GM19467 (cell line): ENCODE data around the gene TNNI3K.

Experiments
- ATAC-seq: cut with Tn5 transposase; IDR thresholded peaks from one replicate; pipeline ENCODE4 v1.9.1; 2021; ENCODE audit warnings: mild to moderate bottlenecking, moderate library complexity; ENCODE audit not compliant: unreplicated experiment

TNNI3K gene

DNA sequence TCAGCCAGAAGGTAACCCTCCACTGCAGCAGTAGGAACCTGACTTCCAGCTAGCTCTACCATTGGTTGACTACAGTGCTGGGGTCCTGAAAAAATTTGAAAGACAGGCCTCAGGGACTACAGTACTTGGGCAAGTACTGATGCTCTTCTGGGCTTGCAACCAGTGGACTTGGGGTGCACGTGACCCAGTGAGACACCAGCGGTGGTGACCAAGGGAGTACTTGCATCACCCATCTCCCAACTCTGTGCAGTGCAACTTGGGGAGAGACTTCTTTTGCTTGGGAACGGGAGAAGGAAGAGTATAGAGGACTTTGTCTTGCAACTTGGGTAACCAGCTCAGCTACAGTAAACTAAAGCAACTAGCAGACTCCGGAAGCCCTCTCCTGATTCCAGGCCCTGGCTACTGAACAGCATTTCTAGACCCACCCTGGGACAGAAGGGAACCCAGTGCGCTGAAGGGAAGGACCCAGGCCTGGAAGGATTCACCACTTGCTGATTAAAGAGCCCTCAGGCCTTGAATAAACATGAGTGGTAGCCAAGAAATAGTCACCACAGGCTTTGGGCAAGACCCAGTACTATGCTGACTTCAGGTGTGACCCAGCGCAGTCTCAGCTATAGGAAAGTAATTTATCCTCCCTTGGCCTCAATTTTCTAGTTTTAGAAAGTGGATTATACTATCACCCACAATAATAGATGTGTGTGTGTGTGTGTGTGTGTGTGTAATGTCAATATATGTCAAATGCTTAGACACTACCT lies 45.6 kb downstream of the TNNI3K start:
- no peak for ATAC-seq

DNA sequence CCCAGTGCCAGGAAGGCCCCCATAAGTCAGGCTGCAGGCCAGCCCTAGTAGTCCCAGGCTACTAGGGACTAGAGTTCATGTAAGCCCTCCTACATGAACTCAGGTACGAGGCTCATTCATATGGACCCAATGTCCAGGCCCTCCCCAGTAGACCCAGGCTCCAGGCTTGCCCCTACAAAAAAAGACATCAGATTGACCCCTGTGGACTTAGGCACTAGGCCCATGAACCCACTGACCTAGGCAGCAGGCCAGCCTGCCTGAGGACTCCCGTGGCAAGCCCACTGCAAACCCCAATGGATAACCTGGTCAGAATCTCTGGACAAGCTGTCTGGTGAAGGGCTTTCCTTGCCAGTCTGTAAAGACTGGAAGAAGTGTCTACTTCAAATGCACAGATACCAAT lies 51.2 kb downstream of the TNNI3K start:
- ATAC-seq, result no peak

DNA sequence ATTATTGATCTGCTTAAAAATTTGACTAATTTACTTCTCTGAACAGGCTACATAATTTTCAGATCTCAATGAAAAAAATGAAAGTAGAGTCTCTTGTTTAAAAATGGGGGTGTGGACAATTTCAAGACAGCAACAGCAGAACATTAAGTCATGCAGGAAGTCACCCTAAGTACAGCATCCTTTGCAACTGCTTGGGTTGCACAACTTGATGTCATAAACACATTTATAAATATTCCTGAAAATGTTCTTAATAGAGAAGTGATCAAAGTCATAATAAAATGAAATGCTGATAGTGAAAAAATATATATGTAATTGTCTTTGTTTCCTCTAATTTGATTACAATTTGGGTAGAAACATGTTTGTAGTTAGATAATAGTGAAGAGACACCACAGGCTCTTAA lies 79.3 kb downstream of the TNNI3K start:
- ATAC-seq, result no peak

DNA sequence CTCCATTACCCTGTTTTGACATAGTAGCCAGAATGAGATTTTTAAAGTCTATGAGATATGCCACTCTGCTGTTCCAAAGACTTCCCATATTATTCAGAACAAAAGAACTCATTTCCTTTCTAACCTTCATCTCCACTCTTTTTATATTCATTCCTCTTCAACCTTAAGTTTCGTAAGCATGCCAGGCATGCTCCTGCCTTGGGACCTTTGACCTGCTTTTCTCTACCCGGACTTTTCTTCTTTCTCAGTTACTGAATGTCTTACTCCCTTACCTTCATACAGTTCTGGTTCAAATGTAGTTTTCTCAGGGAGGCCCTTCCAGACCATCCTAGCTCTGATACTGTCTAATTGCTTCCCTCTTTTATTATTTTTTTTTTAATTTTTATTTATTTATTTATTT lies 81.1 kb downstream of the TNNI3K start:
- no peak for ATAC-seq

DNA sequence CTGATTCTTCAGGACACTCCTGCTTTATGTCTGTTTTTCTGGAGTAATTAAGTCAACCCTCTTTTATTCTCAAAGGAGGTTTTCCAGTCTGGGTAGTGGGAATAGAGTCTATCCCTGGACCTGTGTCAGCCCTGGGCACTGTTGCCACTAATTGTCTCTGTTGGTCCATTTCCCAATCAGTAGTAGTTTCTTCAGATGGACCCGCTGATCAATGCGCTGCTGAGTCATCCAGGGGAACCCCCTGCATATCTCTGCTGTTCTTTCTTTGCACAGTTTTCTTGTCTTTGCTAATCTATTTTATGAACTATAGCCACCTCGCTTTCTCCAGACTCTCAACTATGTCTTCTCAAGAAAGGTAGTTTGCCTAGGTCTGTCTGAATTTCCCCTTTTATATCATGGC lies 82.5 kb downstream of the TNNI3K start:
- ATAC-seq, result no peak

DNA sequence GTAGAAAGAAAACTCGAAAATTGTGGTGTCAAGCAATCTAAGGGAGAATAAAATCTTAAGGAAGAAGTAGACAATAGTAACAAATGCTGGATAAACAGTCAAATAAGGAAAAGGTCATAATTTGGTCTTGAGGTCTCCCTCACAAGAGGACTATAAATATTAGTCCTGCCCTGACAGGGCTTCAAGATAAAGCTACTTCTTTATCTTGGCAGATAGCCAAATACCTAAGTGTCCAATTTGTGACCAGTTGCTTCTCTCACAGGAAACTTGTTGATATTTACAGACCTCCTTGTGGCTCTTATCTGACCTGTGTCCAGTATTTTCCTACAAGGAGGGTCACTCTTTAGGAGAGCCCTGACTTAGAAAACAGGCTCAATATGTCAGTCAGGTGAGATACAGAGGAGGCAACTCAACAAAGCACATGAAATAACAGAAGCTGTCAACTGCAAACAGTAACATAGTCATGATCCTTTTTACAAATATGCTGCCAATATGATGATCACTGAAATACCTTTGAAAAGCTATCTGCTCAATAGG lies 88.8 kb downstream of the TNNI3K start:
- ATAC-seq, result no peak

DNA sequence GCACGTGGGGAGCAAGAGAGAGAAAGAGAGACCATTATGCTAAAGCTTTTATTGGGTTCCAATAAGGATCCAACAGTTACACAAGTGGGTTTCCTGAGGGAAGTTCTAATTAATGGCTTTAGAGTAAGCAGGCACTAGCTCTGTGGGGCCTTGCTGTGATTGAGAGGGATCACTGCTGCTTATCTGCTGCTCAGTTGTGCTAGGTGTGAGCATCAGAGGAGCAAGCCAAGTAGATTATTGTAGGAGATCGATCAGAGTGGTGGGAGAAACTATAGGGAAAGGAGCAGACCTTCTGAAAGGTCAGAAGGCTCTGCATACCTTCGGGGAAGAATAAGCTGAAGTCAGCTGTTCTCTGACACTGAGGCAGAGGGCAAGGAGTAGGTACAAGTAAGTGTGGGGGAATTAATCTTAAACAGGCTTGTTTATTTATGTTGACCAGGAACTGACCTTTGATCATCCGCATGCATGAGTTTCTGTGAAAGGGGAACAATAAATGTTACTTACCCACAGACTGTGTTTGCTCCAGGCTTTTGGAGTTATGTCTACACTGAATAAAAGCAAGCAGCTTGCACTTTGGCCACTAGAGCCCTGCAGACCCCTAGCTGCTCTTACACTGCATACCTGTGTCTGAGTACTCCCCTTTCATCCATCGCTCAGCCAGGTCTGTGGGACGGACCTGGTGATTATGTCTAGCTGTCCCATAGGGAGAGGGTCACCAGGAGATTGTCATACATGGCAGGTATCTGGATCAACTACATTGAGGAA lies 89.7 kb downstream of the TNNI3K start:
- no peak for ATAC-seq

DNA sequence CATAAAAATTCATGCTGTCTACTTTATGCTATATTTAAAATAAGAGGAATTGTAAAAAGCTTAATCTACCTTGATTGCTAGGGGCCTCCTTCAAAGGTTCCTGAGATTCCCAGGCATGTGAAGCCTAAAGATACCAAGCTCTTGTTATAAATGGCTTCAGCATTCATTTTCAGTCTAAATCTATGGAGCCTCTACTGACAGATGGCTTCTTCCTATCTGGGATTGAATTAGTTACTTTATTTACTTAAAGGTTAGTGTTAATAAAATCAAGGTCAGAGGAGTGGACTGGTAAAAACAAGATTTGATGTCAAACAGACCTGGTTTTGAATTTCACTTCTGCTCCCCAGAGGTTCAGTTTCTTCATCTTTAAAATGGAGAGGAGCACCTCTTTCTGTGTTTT lies 93.7 kb downstream of the TNNI3K start:
- ATAC-seq, result no peak

DNA sequence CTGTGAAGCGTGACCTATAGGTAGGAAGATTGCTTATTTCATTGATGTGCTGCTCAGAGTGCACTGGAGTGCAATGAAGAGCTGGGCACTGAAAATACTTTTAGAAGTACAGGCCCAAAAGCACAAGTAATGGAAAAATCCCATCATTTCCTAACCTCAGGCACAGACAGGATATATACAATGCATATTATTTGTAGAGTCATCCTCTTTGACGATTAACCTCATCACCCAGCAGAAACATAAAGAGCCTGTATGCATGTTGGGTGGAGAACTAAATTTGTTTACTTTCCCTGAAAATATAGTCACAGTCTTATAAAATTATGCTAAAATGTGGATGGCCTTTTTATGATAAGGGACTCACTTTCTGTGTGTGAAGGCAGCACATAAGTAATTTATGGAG lies 98.1 kb downstream of the TNNI3K start:
- no peak for ATAC-seq

DNA sequence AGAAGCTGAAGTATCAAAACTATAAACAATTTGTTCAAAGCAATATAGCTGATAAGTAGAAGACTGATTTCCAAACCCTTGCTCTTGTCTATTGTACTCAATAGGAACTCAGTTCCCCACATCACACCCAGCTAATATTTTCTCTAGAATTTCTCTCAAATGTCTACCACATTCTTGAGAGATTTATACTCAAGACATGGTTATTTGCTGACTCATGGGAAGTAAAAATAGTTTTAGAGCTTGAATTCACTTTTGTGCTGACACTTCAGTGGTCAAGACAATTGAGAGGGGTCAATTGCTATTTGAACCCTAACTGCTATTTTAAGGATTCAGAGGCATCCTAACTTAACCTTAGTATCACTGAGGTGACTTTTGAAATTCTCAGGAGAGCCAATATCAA lies 99.0 kb downstream of the TNNI3K start:
- ATAC-seq, result no peak

DNA sequence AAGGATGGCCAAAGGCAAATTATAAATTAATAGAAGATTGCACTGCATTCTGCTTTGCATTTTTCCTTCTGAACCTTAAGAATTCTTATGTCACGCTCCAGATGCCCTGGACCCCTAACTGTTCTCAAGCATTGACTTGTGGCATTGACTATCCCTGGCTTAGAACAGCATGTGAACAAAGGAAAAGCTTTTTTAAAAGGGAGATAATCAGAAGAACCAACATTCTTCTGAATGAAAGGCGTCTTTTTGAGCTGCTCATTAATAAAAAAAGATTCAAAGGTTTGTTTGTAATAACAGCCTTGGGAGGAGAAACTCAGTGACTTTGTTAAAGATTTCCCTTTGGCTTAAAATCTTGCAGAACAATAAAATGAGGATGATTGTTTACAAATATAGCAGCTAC lies 105.5 kb downstream of the TNNI3K start:
- no peak for ATAC-seq

DNA sequence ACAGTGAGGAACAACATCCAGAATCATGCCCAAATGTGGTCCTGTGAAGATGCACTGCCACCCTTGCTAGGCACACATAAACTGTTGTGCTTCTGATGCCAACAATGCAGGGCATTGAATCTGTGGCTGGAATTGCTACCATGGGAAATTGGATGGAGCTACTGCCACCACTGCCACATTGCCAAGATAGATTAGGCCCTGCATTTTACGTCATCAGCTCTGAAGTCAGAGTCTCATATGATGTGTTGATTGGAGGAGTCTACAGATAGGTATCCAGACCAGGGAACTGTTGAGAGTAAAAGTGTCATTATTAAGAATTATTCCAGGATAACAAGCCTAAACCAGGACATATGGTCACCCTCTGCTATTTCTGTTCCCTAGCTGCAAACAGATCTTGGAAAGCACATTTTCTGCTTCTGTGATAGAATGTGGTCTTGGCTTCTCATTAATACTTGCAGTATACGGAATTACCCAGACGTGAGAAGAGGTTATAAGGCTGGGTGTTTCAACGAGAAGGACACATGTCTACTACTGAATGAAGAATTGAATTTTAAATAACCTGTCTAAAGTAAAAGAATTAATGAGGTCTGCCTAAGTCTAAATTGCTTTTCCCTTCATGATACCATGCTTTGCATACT lies 106.6 kb downstream of the TNNI3K start:
- no peak for ATAC-seq

DNA sequence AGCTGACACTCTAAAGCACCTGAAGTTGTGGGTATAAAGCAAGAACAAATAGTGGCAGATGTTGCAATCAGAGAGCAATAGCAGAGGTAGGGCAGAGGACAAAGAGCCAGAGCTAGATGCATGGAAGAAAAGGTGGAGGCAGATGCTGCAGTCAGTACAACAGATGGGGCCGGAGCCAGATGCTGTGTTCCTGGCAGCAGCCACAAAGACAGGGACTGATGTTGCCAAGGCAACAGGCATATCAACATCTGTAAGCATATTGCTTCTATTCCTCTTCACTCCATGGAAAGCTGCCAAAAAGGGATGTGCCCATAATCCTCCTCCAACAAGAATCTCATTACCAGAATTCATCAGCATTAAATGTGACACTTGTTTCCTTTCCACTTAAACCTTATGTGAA lies 108.0 kb downstream of the TNNI3K start:
- no peak for ATAC-seq

DNA sequence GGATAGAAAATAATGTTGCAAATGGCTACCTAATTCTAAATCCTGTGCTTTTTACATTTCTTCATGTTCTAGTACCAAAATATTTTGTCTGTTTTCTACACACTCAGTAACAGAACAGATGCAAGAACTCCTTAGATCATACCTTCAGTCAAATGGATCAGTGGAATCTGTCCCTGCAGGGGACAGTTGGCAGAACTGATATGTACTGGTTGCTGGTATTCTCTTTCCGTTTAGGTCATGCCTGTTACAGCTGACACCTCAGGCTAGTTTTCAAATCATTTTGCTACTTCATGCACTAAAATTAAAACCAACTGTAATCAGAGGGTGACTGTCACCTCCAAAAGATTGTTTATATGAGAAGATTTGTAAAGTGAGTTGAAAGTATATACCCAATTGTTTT lies 109.2 kb downstream of the TNNI3K start:
- ATAC-seq, result no peak

DNA sequence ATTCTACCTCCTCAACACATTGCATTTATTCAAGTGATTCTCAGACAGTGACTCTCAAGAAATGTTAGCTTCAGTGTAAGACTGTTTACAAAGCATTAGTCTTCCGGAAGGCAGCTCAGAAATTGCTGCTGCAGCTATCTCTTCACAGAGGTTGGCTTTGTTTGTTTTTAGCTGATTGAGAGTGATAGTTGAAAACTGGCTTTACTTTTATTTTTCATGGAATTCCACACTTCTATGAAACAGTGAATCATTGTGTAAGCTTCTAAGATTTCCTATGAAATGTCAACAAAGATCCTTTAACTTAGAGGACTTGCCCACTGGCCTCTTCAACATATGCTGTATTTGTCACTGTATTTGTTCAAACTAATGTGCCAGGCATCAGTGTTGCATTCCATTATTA lies 121.3 kb downstream of the TNNI3K start:
- no peak for ATAC-seq

DNA sequence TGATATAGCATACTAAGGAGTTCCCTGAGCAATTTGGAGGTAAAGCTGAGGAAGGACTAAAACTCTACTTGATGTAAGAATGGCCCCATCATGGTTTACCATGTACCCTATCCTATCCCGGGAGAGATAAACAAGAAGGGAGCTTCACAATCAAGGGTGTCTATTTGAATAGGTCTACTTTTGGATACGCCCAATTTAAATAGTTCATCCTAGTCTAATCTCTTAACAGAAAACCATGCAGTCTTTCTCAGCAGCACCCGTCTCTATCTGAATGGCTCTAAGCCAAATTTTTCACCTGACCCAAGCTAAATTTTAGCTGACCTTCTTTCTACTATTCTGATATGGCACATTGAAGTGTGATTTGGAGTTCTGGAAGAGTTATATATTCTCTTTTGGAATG lies 122.0 kb downstream of the TNNI3K start:
- no peak for ATAC-seq

DNA sequence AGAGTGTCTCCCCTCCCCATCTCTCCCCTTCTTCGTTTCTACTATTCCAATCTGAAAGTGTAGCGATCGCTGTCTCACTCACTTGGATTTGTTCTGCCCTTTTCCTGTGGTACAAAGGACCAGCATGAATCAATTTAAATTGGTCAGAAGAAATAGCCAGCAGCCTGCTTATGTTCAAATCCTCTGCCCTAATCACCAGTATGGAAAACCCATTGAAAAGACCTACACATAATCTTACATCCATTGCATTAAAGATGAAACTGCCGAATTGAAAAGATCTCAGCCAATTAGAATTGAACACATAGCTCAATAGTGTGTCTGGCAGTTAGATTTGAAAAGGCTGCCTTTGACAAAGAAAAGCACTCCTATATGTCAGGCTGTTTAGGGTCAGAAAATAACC lies 122.6 kb downstream of the TNNI3K start:
- no peak for ATAC-seq

DNA sequence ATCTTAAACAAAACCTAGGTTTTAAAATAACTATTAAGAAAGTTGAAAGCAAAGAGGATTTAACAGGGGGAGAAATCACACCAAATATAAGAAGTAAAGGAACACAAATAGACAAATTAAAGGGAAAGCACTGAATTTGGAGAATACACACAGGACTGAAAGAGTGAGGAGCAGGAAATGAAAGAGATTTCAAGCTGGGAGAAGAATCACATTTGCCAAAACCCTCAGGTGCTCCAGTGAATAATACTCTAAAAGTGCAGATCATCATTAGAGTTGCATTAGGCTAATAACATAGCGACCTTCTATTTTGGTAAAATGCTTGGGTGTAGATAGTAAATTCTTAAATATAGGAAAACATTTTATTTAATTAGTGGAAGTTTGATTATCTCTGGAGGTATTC lies 127.5 kb downstream of the TNNI3K start:
- no peak for ATAC-seq

DNA sequence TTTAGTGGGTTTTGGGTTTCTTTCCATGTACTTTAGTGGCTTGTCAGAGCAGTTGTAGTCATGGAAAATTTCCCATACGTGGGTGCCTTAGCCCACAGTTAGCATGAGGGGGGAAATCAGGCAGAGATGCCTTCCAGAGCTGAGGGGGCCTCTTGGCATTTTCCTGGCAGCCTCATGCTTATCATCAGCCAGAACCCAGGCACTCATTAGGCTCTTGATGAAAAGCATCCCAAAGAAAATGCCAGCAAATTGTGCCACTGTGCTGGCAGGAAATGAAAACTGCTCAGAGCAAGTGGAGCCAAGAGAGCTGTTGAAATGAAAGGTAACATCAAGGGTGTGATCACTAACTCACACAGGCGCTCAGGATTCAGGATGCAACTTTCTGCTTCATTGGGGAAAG lies 128.0 kb downstream of the TNNI3K start:
- ATAC-seq, result no peak

DNA sequence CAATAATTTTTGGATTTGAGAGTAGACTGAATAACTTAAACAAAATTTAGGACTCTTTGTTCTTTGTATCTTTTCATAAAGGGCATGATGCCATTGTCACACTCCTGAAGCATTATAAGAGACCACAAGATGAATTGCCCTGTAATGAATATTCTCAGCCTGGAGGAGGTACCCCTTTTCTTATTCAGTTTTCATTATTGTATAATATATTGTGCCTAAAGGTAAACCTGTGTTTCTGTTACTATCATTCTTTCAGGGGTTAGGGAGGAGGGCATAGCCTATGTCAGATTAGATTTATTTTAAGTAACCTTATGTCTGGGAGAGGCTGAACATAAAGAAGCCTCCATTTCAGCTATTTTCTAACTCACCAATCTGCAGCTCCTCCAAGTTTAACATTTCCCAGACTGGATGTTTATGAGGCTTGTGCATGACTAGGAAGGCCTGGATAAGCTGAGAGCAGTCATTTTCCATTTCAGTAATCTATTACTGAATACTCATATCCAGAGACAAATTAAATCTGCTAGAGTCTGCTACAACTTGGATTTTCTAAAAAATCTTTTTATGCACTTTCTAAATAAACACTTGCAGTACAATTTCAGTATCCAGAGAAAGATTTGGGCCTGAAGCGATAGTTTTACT lies 132.1 kb downstream of the TNNI3K start:
- ATAC-seq, result no peak

DNA sequence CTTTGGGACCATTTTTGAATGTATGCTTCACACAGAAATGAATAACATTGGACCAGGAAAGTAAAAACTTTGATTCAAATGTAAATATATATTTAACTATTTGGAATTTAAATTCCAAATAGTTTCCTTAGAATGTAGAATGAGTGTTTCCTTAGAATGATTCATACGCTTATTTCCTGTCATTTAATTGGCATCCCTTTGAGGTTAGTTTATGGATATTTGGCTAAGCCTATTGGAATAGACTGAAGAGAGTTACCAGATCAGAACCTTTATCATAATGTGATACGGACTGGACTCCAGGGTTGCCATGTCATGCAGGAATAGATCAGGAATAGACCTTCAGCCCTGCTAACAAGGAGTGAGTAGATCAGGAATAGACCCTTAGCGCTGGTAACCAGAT lies 133.1 kb downstream of the TNNI3K start:
- ATAC-seq, result no peak
